Spleen (tissue), 11 donors: ENCODE measurements around the gene DCTN2. TPM values are rescaled to one million over a fixed set of nuclear protein-coding genes. Genes with fewer than 3 reads are reported as not detected.

Source experiments
- DNase-seq: peaks from one replicate; pipeline ENCODE4 v3.0.0-alpha.2; 2020
- H3K27ac ChIP-seq, 8 donors: fragments of 200-600 bp; sonication (generic) in 7 of 8; 1 replicate in 4 of 8; 2 replicates in 4 of 8; pipeline versions ENCODE4 v1.5.0 to v1.8.0; 2016 to 2021; ENCODE audit warnings: inconsistent platforms in 4 of 8, mild to moderate bottlenecking in 4 of 8, moderate library complexity in 1 of 8
- H3K27me3 ChIP-seq, 7 donors: fragments of 200-600 bp; sonication (generic) in 6 of 7; replicated peaks in 1 of 7; 1 replicate in 4 of 7; 2 replicates in 3 of 7; pipeline versions ENCODE4 v1.5.0 to v1.8.0; 2016 to 2021; ENCODE audit warnings: inconsistent platforms in 3 of 7, mild to moderate bottlenecking in 1 of 7
- H3K36me3 ChIP-seq, 6 donors: fragments of 200-600 bp; sonication (generic) in 5 of 6; 1 replicate in 4 of 6; 2 replicates in 2 of 6; pipeline versions ENCODE4 v1.5.0 to v1.8.0; 2016 to 2021; ENCODE audit warnings: inconsistent platforms in 2 of 6
- H3K4me1 ChIP-seq, 6 donors: fragments of 200-600 bp; sonication (generic) in 5 of 6; 1 replicate in 3 of 6; 2 replicates in 3 of 6; pipeline versions ENCODE4 v1.5.0 to v1.8.0; 2016 to 2021; ENCODE audit warnings: inconsistent platforms in 3 of 6
- H3K4me3 ChIP-seq, 8 donors: fragments of 200-600 bp; sonication (generic) in 7 of 8; 1 replicate in 4 of 8; 2 replicates in 4 of 8; pipeline versions ENCODE4 v1.5.0 to v1.8.0; 2016 to 2021; ENCODE audit warnings: inconsistent platforms in 4 of 8, mild to moderate bottlenecking in 4 of 8, moderate library complexity in 2 of 8
- H3K9me3 ChIP-seq, 8 donors: fragments of 200-600 bp; sonication (generic) in 7 of 8; 1 replicate in 4 of 8; 2 replicates in 4 of 8; pipeline versions ENCODE4 v1.5.0 to v1.8.0; 2016 to 2021; ENCODE audit warnings: inconsistent platforms in 4 of 8
- CTCF ChIP-seq, 11 experiments: fragments of 200-600 bp in 7 of 11; fragments of 450-650 bp in 4 of 11; sonication (generic) in 4 of 11; IDR thresholded peaks in 8 of 11; conservative IDR thresholded peaks in 3 of 11; 1 replicate in 7 of 11; 2 replicates in 4 of 11; pipeline versions ENCODE4 v1.4.0 to v1.8.0; 2016 to 2021; ENCODE audit warnings: antibody characterized with exemption in 11 of 11, inconsistent platforms in 4 of 11, mild to moderate bottlenecking in 1 of 11
- POLR2A ChIP-seq, 3 donors: fragments of 450-650 bp; IDR thresholded peaks; one replicate each; pipeline ENCODE4 v1.5.1; 2017; ENCODE audit warnings: antibody characterized with exemption in 3 of 3, mild to moderate bottlenecking in 1 of 3
- POLR2AphosphoS5 ChIP-seq, 3 donors: sonication (generic); formaldehyde crosslinking; IDR thresholded peaks; one replicate each; pipeline ENCODE4 v1.5.1; 2017; ENCODE audit warnings: antibody characterized with exemption in 3 of 3
- WGBS, 5 donors: extraction: QIAGEN DNeasy Blood & Tissue Kit in 3 of 5; methylation state at CpG; one replicate each; pipeline versions ENCODE4 v1.1.5 to v1.1.7; 2013 to 2018; 5-methylcytosine and 5-hydroxymethylcytosine counted together
- intact Hi-C: fragments of 100-400 bp; cut with DNase I; formaldehyde crosslinking; loops from one replicate; pipeline ENCODE4 v1.15.0; 2023; ENCODE audit warnings: low total_unique reads
- polyA plus RNA-seq, 3 donors: library from polyadenylated mRNA; stranded (reverse); fragments of 200-250 nt; gene quantifications; one replicate each; pipeline ENCODE4 v1.2.1, GENCODE V29; 2013
- total RNA-seq, 7 donors: library from RNA; depleted of rRNA in 3 of 7; stranded (reverse); fragments of >200 nt in 3 of 7; fragmentation: NEBNext Ultra II Directional in 4 of 7; extraction: Animal tissue kit (Norgen Biotek cat#: 25700) in 4 of 7; gene quantifications; one replicate each; pipeline versions ENCODE4 v1.1.0 to v1.2.1, GENCODE V29; 2016 to 2021
- donor health status: healthy with polysubstance abuse.
- donor health status: DM: no; HTN: no; CAD: no; lungs with moderate emphysema.
- donor health status: DM: no; HTN: no; CAD: no.
- donor health status: Bipolar disorder and iron deficiency.
- donor health status: healthy.
- donor health status: DM: no; HTN: no; CAD: no.
- donor health status: DM: yes; HTN: yes; CAD: no.

The DCTN2 gene
- total and polyA plus RNA-seq, 10 donors, result 53.3 to 152 (median 88.8) TPM

GRCh38 chr12:57541717-57542116 is 5.3 kb downstream of the DCTN2 start:
- Histone ChIP-seq H3K27me3 (no peaks in the 10 kb centered on the region), H3K4me1 (peaks cover 20 to 41% (median 28%) of the 10 kb centered on the region in 6 donors), H3K36me3 (peaks cover 0 to 62% (median 32%) of the 10 kb centered on the region in 6 donors), H3K9me3 (no peaks in the 10 kb centered on the region), H3K27ac (no peak overlapping the region), H3K4me3 (no peak overlapping the region)
- WGBS, 5 donors, result 75 to 86% (median 80%) methylated on average over 2 of the region's 2 CpGs
- TF ChIP-seq CTCF (IDR thresholded peaks at IDR 0.05 in 8 of 11, conservative IDR thresholded peaks at IDR 0.05 in 3 of 11) (no peak), POLR2A (IDR thresholded peaks at IDR 0.05) (no peak), POLR2AphosphoS5 (IDR thresholded peaks at IDR 0.05) (no peak)
- no peak for DNase-seq
- intact Hi-C loops, result no loop called here

- TF ChIP-seq POLR2AphosphoS5 (IDR thresholded peaks at IDR 0.05), result no peak
- TF ChIP-seq CTCF (IDR thresholded peaks at IDR 0.05 in 8 of 11, conservative IDR thresholded peaks at IDR 0.05 in 3 of 11), result no peak
- TF ChIP-seq POLR2A (IDR thresholded peaks at IDR 0.05), result no peak
- Histone ChIP-seq H3K27ac (no peak overlapping the region), H3K9me3 (no peaks in the 10 kb centered on the region), H3K4me1 (peaks cover 14 to 35% (median 23%) of the 10 kb centered on the region in 6 donors), H3K4me3 (no peak overlapping the region), H3K27me3 (no peaks in the 10 kb centered on the region), H3K36me3 (peaks cover 0 to 69% (median 32%) of the 10 kb centered on the region in 6 donors)
- WGBS, 5 donors, result 61 to 84% (median 78%) methylated on average over 2 of the region's 2 CpGs
- intact Hi-C loops, result no loop called here
- no peak for DNase-seq
Observed at GRCh38 chr12:57541001-57541400, 6.0 kb downstream of the DCTN2 start.

- H3K27ac ChIP-seq, result no peak overlapping the region
- H3K36me3 ChIP-seq, result peaks cover 0 to 87% (median 44%) of the 10 kb centered on the region in 6 donors
- intact Hi-C loops, result no loop called here
- 69 to 88% (median 76%) methylated on average over 5 of the region's 5 CpGs for WGBS, 5 donors
- DNase-seq, result no peak
- H3K4me3 ChIP-seq, result no peak overlapping the region
- H3K4me1 ChIP-seq, result peaks cover 0 to 18% (median 9%) of the 10 kb centered on the region in 6 donors
- H3K27me3 ChIP-seq, result no peaks in the 10 kb centered on the region
- TF ChIP-seq POLR2A (IDR thresholded peaks at IDR 0.05), result no peak
- no peak for TF ChIP-seq CTCF (IDR thresholded peaks at IDR 0.05 in 8 of 11, conservative IDR thresholded peaks at IDR 0.05 in 3 of 11)
- no peak for TF ChIP-seq POLR2AphosphoS5 (IDR thresholded peaks at IDR 0.05)
- H3K9me3 ChIP-seq, result no peaks in the 10 kb centered on the region
Observed at GRCh38 chr12:57539134-57539768, 7.7 kb downstream of the DCTN2 start.

GRCh38 chr12:57536597-57536942 is 10.4 kb downstream of the DCTN2 start:
- H3K4me3 ChIP-seq, result no peak overlapping the region
- no peak overlapping the region for H3K27ac ChIP-seq
- TF ChIP-seq POLR2A (IDR thresholded peaks at IDR 0.05) (no peak), CTCF (IDR thresholded peaks at IDR 0.05 in 8 of 11, conservative IDR thresholded peaks at IDR 0.05 in 3 of 11) (no peak), POLR2AphosphoS5 (IDR thresholded peaks at IDR 0.05) (no peak)
- H3K4me1 ChIP-seq, result peaks cover 0 to 4% (median 0%) of the 10 kb centered on the region in 6 donors
- DNase-seq, result no peak
- intact Hi-C loops, result no loop called here
- peaks cover 0 to 99% (median 62%) of the 10 kb centered on the region in 6 donors for H3K36me3 ChIP-seq
- no peaks in the 10 kb centered on the region for H3K9me3 ChIP-seq
- WGBS, 5 donors, result 93 to 100% (median 96%) methylated on average over 1 of the region's 1 CpG
- H3K27me3 ChIP-seq, result no peaks in the 10 kb centered on the region
